Hematopoietic multipotent progenitor cell (in vitro differentiated cells): Measurements from ENCODE around the gene VAV2. TPM values are rescaled to one million over a fixed set of nuclear protein-coding genes. Genes with fewer than 3 reads are reported as not detected.

Source experiments
- DNase-seq, 3 donors: peaks; one replicate each; pipeline ENCODE4 v3.0.0-alpha.2; 2011 to 2015; ENCODE audit warnings: low read depth in 2 of 3, low spot score in 2 of 3
- total RNA-seq: library from RNA; depleted of rRNA; stranded (reverse); fragments of >200 nt; gene quantifications from one replicate; pipeline ENCODE4 v1.2.3, GENCODE V29; 2012

The VAV2 gene
- total RNA-seq, 1 donor: 2.2 TPM

- DNase-seq: no peak
Measured at GRCh38 chr9:133717113-133718031, 274.8 kb downstream of the VAV2 start.

GRCh38 chr9:133716564-133717112, 275.5 kb downstream of the VAV2 start:
- no peak for DNase-seq

- peak in 1 of 3 donors; percentile 39 for DNase-seq
Measured at GRCh38 chr9:133715866-133716563, 276.1 kb downstream of the VAV2 start.

- no peak for DNase-seq
Measured at GRCh38 chr9:133715295-133715865, 276.7 kb downstream of the VAV2 start.

GRCh38 chr9:133714606-133715294, 277.4 kb downstream of the VAV2 start:
- no peak for DNase-seq

GRCh38 chr9:133713960-133714495, 278.1 kb downstream of the VAV2 start:
- no peak for DNase-seq

GRCh38 chr9:133713150-133713959, 278.8 kb downstream of the VAV2 start:
- DNase-seq: no peak

- no peak for DNase-seq
Measured at GRCh38 chr9:133712221-133713100, 279.7 kb downstream of the VAV2 start.

Other genes starting within 250 kb of the VAV2 start
- gene BRD3OS, start 33.2 kb upstream of the VAV2 start, total RNA-seq: 14.3 TPM
- 24.0 TPM for gene BRD3, start 75.7 kb upstream of the VAV2 start, total RNA-seq
- gene WDR5, start 143.8 kb upstream of the VAV2 start, total RNA-seq: 22.9 TPM
- not detected for gene RNU6ATAC, start 172.2 kb upstream of the VAV2 start, total RNA-seq